Hepatocyte (in vitro differentiated cells): ENCODE data around the gene ZNF584. TPM values are rescaled to one million over a fixed set of nuclear protein-coding genes. Genes with fewer than 3 reads are reported as not detected.

ENCODE experiments used
- DNase-seq: peaks from one replicate; pipeline ENCODE4 v3.0.0-alpha.2; 2016; ENCODE audit warnings: low spot score
- H2AFZ ChIP-seq: fragments of 200-600 bp; sonication (generic); 2 replicates; pipeline ENCODE4 v1.6.0; 2016; ENCODE audit warnings: antibody characterized with exemption, mild to moderate bottlenecking
- H3K27ac ChIP-seq: fragments of 200-600 bp; sonication (generic); 2 replicates; pipeline ENCODE4 v1.5.1; 2016; ENCODE audit warnings: mild to moderate bottlenecking
- H3K27me3 ChIP-seq: fragments of 200-600 bp; sonication (generic); 2 replicates; pipeline ENCODE4 v1.6.1; 2016
- H3K36me3 ChIP-seq: fragments of 200-600 bp; sonication (generic); replicated peaks from 2 replicates; pipeline ENCODE4 v1.5.1; 2016; ENCODE audit warnings: low read depth; ENCODE audit not compliant: insufficient read depth
- H3K4me1 ChIP-seq: fragments of 200-600 bp; sonication (generic); 2 replicates; pipeline ENCODE4 v1.5.1; 2016; ENCODE audit warnings: mild to moderate bottlenecking, moderate library complexity; ENCODE audit not compliant: insufficient read depth
- H3K4me2 ChIP-seq: fragments of 200-600 bp; sonication (generic); 2 replicates; pipeline ENCODE4 v1.6.0; 2016
- H3K4me3 ChIP-seq: fragments of 200-600 bp; sonication (generic); 2 replicates; pipeline ENCODE4 v1.5.1; 2016; ENCODE audit warnings: mild to moderate bottlenecking
- H3K79me2 ChIP-seq: fragments of 200-600 bp; sonication (generic); 2 replicates; pipeline ENCODE4 v1.6.0; 2017; ENCODE audit warnings: mild to moderate bottlenecking
- H3K9me2 ChIP-seq: fragments of 200-600 bp; sonication (generic); replicated peaks from 2 replicates; pipeline ENCODE4 v1.6.0; 2017; ENCODE audit warnings: mild to moderate bottlenecking; ENCODE audit not compliant: insufficient read depth
- H3K9me3 ChIP-seq: fragments of 200-600 bp; sonication (generic); 2 replicates; pipeline ENCODE4 v1.5.1; 2016; ENCODE audit warnings: low read depth, mild to moderate bottlenecking
- H4K20me1 ChIP-seq: fragments of 200-600 bp; sonication (generic); 2 replicates; pipeline ENCODE4 v1.6.0; 2016; ENCODE audit warnings: mild to moderate bottlenecking; ENCODE audit not compliant: insufficient read depth, poor library complexity, severe bottlenecking
- EZH2 ChIP-seq: fragments of 200-600 bp; sonication (generic); IDR thresholded peaks from 2 replicates; pipeline ENCODE4 v1.6.1; 2016; ENCODE audit warnings: antibody characterized with exemption, mild to moderate bottlenecking, borderline replicate concordance
- EZH2phosphoT487 ChIP-seq: fragments of 200-600 bp; sonication (generic); IDR thresholded peaks from one replicate; pipeline ENCODE4 v1.6.1; 2018; ENCODE audit warnings: antibody characterized with exemption, mild to moderate bottlenecking, low read depth, moderate library complexity; ENCODE audit not compliant: unreplicated experiment, severe bottlenecking
- WGBS: methylation state at CpG from one replicate; pipeline ENCODE4 v1.1.6; 2016; ENCODE audit warnings: low lambda C conversion rate; ENCODE audit errors: missing lambda C conversion rate; 5-methylcytosine and 5-hydroxymethylcytosine counted together
- polyA plus RNA-seq: library from polyadenylated mRNA; unstranded; fragments of >200 nt; fragmentation: Nextera tagmentation; extraction: Ambion mirVana; gene quantifications from 2 replicates; pipeline ENCODE4 v1.2.1, GENCODE V29; 2016
- total RNA-seq: library from RNA; depleted of rRNA; stranded (reverse); fragments of >200 nt; gene quantifications from 2 replicates; pipeline ENCODE4 v1.2.3, GENCODE V29; 2014
- TF ChIP-seq, protein P1 (sequence below): fragments of 200-600 bp; sonication (generic); IDR thresholded peaks from 2 replicates; pipeline ENCODE4 v1.5.1; 2016; ENCODE audit warnings: antibody characterized with exemption, mild to moderate bottlenecking; ENCODE audit not compliant: poor library complexity

ZNF584 gene
- total and polyA plus RNA-seq, 2 experiments from 2014 or later: 5.5 to 7.9 TPM

DNA sequence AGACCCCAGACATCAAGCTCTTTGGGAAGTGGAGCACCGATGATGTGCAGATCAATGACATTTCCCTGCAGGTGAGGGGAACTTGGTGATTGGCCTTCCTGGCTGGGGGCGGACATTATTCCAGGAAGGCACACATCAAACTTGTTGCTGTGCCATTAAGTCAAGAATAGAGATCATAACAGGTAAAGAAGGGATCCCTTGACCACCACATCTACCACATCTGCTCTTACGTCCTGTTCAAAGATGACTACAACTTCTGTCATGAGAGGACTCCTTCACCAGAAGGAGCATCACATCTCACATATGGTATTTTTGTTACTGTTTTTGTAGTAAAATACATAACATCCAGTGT, 20.3 kb upstream of the ZNF584 start:
- no peak overlapping the region for H2AFZ ChIP-seq
- H3K36me3 ChIP-seq: no peaks in the 10 kb centered on the region
- peaks cover 11% of the 10 kb centered on the region for H4K20me1 ChIP-seq
- no peak overlapping the region for H3K27ac ChIP-seq
- TF ChIP-seq EZH2phosphoT487 (no peak), EZH2 (no peak)
- TF ChIP-seq, protein P1, sequence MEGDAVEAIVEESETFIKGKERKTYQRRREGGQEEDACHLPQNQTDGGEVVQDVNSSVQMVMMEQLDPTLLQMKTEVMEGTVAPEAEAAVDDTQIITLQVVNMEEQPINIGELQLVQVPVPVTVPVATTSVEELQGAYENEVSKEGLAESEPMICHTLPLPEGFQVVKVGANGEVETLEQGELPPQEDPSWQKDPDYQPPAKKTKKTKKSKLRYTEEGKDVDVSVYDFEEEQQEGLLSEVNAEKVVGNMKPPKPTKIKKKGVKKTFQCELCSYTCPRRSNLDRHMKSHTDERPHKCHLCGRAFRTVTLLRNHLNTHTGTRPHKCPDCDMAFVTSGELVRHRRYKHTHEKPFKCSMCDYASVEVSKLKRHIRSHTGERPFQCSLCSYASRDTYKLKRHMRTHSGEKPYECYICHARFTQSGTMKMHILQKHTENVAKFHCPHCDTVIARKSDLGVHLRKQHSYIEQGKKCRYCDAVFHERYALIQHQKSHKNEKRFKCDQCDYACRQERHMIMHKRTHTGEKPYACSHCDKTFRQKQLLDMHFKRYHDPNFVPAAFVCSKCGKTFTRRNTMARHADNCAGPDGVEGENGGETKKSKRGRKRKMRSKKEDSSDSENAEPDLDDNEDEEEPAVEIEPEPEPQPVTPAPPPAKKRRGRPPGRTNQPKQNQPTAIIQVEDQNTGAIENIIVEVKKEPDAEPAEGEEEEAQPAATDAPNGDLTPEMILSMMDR: no peak
- DNase-seq: no peak
- peaks cover 19% of the 10 kb centered on the region for H3K4me1 ChIP-seq
- H3K79me2 ChIP-seq: peaks cover 44% of the 10 kb centered on the region
- 88% methylated on average over 3 of the region's 3 CpGs for WGBS
- H3K9me3 ChIP-seq: no peaks in the 10 kb centered on the region
- peak overlapping the region; percentile 60 for H3K4me3 ChIP-seq
- peak overlapping the region; percentile 95 for H3K4me2 ChIP-seq
- no peaks in the 10 kb centered on the region for H3K27me3 ChIP-seq
- no peaks in the 10 kb centered on the region for H3K9me2 ChIP-seq

DNA sequence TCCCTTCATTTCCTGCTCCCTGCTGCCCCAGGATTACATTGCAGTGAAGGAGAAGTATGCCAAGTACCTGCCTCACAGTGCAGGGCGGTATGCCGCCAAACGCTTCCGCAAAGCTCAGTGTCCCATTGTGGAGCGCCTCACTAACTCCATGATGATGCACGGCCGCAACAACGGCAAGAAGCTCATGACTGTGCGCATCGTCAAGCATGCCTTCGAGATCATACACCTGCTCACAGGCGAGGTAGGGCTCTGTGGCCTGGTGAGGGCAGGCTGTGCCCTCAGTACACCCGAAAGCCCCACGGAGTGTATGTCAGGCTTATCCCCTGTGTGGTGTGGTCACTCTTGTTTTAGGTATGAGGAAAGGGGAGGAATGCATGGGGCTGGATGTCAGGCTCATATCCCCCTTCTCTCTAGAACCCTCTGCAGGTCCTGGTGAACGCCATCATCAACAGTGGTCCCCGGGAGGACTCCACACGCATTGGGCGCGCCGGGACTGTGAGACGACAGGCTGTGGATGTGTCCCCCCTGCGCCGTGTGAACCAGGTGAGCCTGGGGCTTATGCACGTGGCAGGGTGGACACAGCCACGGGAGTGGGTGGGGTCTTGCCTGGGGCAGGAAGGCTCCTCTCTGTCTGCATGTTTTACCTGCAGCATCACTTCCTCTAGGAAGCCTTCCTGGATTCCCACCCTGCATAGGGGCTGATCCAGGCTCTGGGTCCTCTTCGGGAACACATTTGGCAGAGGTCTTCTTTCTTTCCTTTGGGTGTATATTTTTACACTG, 15.3 kb upstream of the ZNF584 start:
- H3K79me2 ChIP-seq: peaks cover 24% of the 10 kb centered on the region
- H2AFZ ChIP-seq: no peak overlapping the region
- no peak for DNase-seq
- H4K20me1 ChIP-seq: peaks cover 11% of the 10 kb centered on the region
- 96% methylated on average over 26 of the region's 26 CpGs for WGBS
- H3K27me3 ChIP-seq: peaks cover 8% of the 10 kb centered on the region
- H3K4me2 ChIP-seq: no peak overlapping the region
- H3K36me3 ChIP-seq: no peaks in the 10 kb centered on the region
- no peaks in the 10 kb centered on the region for H3K9me3 ChIP-seq
- no peak overlapping the region for H3K4me3 ChIP-seq
- no peak overlapping the region for H3K27ac ChIP-seq
- H3K4me1 ChIP-seq: peaks cover 8% of the 10 kb centered on the region
- TF ChIP-seq, protein P1: no peak
- no peak for TF ChIP-seq EZH2phosphoT487
- no peak for TF ChIP-seq EZH2
- H3K9me2 ChIP-seq: no peaks in the 10 kb centered on the region

DNA sequence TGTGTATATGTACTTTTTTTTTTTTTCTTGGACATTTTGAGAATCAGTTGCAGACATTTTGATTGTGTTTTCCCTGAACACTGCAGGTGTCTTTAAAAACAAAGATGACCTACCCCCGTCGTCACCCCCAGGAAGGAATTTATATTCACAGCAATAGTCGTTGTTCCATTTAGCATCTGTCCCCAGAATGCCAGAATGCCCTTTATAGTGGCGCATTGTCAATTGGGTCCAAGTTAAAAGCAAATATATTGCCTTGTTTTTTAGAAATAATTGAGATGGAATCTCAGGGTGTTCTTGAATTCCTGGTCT, 14.8 kb upstream of the ZNF584 start:
- Histone ChIP-seq H3K27ac (no peak overlapping the region), H2AFZ (no peak overlapping the region), H3K36me3 (no peaks in the 10 kb centered on the region), H3K9me3 (no peaks in the 10 kb centered on the region), H3K9me2 (no peaks in the 10 kb centered on the region), H4K20me1 (peaks cover 11% of the 10 kb centered on the region), H3K79me2 (peaks cover 20% of the 10 kb centered on the region), H3K4me1 (peaks cover 5% of the 10 kb centered on the region), H3K27me3 (peaks cover 8% of the 10 kb centered on the region), H3K4me3 (no peak overlapping the region), H3K4me2 (no peak overlapping the region)
- DNase-seq: no peak
- 94% methylated on average over 4 of the region's 4 CpGs for WGBS
- TF ChIP-seq, protein P1: no peak
- no peak for TF ChIP-seq EZH2phosphoT487
- TF ChIP-seq EZH2: no peak
